Sigmoid colon (tissue), 7 donors: ENCODE measurements around the gene SELENOO. TPM values are rescaled to one million over a fixed set of nuclear protein-coding genes. Genes with fewer than 3 reads are reported as not detected.

Source experiments
- DNase-seq: peaks from one replicate; pipeline ENCODE4 v3.0.0-alpha.2; 2019
- H3K27ac ChIP-seq, 4 donors: fragments of 200-600 bp; sonication (generic); one replicate each; pipeline ENCODE4 v1.5.1; 2016 to 2019; ENCODE audit warnings: mild to moderate bottlenecking in 1 of 4
- H3K27me3 ChIP-seq, 3 donors: fragments of 200-600 bp; sonication (generic); one replicate each; pipeline ENCODE4 v1.5.1; 2019; ENCODE audit warnings: mild to moderate bottlenecking in 1 of 3
- H3K36me3 ChIP-seq, 4 donors: fragments of 200-600 bp; sonication (generic); one replicate each; pipeline ENCODE4 v1.5.1; 2016 to 2019
- H3K4me1 ChIP-seq, 4 donors: fragments of 200-600 bp; sonication (generic); one replicate each; pipeline ENCODE4 v1.5.1; 2017 to 2019
- H3K4me3 ChIP-seq, 4 donors: fragments of 200-600 bp; sonication (generic); one replicate each; pipeline ENCODE4 v1.5.1; 2017 to 2019; ENCODE audit warnings: mild to moderate bottlenecking in 2 of 4, moderate library complexity in 1 of 4
- H3K9me3 ChIP-seq, 4 donors: fragments of 200-600 bp in 3 of 4; sonication (generic) in 3 of 4; one replicate each; pipeline versions ENCODE4 v1.5.1 to v1.6.1; 2013 to 2019
- CTCF ChIP-seq, 4 experiments: fragments of 450-650 bp in 3 of 4; fragments of 200-600 bp in 1 of 4; IDR thresholded peaks; one replicate each; pipeline ENCODE4 v1.5.1; 2016 to 2019; ENCODE audit warnings: antibody characterized with exemption in 4 of 4, mild to moderate bottlenecking in 3 of 4, moderate library complexity in 2 of 4
- EP300 ChIP-seq, 4 donors: sonication (generic); formaldehyde crosslinking; IDR thresholded peaks; one replicate each; pipeline ENCODE4 v1.6.1; 2017; ENCODE audit warnings: antibody characterized with exemption in 4 of 4
- POLR2A ChIP-seq, 2 donors: fragments of 450-650 bp; IDR thresholded peaks; one replicate each; pipeline ENCODE4 v1.6.1; 2016; ENCODE audit warnings: antibody characterized with exemption in 2 of 2, mild to moderate bottlenecking in 2 of 2, moderate library complexity in 2 of 2
- POLR2AphosphoS5 ChIP-seq, 4 donors: sonication (generic); formaldehyde crosslinking; IDR thresholded peaks; one replicate each; pipeline ENCODE4 v1.6.1; 2017; ENCODE audit warnings: antibody characterized with exemption in 4 of 4
- WGBS, 2 donors: extraction: QIAGEN DNeasy Blood & Tissue Kit; methylation state at CpG; one replicate each; pipeline ENCODE4 v1.1.7; 2013; 5-methylcytosine and 5-hydroxymethylcytosine counted together
- intact Hi-C: fragments of 100-400 bp; cut with DNase I; formaldehyde crosslinking; loops from one replicate; pipeline ENCODE4 v1.15.1; 2023
- polyA plus RNA-seq, 3 donors: library from polyadenylated mRNA; stranded (reverse); fragments of 200-250 nt; gene quantifications; one replicate each; pipeline ENCODE4 v1.2.3, GENCODE V29; 2013
- total RNA-seq, 4 donors: library from RNA; depleted of rRNA; stranded (reverse); fragments of >200 nt; gene quantifications; one replicate each; pipeline ENCODE4 v1.1.0, GENCODE V29; 2016
- donor health status: healthy with polysubstance abuse.
- donor health status: Bipolar disorder and iron deficiency.
- donor health status: healthy.

Gene SELENOO
- total and polyA plus RNA-seq, 7 donors: 10.2 to 30.2 (median 17.9) TPM

DNA sequence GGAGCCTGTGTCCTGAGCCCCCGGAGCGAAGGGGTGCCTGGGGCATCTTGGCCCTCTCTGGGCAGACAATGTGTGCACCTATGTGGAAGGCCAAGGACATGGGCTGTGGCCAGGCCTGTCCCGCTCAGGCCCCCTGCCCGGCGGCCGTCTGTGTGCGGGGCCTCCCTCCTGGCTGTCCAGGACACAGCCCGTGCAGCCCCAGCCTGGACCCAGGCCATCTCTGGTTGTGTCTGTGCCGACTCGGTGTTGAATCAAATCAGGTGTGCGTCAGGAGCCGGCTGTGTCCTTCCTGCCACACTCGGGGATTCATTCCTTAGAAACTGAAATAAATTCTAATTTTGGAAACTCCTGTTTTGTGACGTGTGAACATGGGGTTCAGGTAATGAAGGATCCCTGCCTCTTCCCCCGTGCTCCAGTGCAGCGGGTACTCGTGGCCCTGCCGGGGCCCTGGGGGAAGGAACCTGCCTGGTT, 1.5 kb upstream of the SELENOO start:
- intact Hi-C loops: loop anchor here (10.0 kb wide), 1 partner anchor 344 kb away; the partner anchor contains the start of gene ZBED4
- peaks cover 0 to 46% (median 10%) of the 10 kb centered on the region in 4 donors for H3K36me3 ChIP-seq
- peaks cover 0 to 32% (median 24%) of the 10 kb centered on the region in 4 donors for H3K4me1 ChIP-seq
- H3K4me3 ChIP-seq: peak overlapping the region in 1 of 4 donors; percentile 87
- TF ChIP-seq CTCF (IDR thresholded peaks at IDR 0.05) (no peak), POLR2AphosphoS5 (IDR thresholded peaks at IDR 0.05) (no peak), EP300 (IDR thresholded peaks at IDR 0.05) (no peak), POLR2A (IDR thresholded peaks at IDR 0.05) (no peak)
- no peaks in the 10 kb centered on the region for H3K9me3 ChIP-seq
- no peaks in the 10 kb centered on the region for H3K27me3 ChIP-seq
- DNase-seq: no peak
- WGBS, 2 donors: 87 to 90% methylated on average over 18 of the region's 18 CpGs
- H3K27ac ChIP-seq: peak overlapping the region in 1 of 4 donors; percentile 89

GRCh38 chr22:50199829-50200460, 866 bp upstream of the SELENOO start:
- H3K4me3 ChIP-seq: peak overlapping the region; percentile 42 to 89 (median 84)
- intact Hi-C loops: loop anchor here (2.0 to 10.0 kb wide), 4 partner anchors 15 to 415 kb away; partner anchors contain the start of genes TRABD and ZBED4
- no peaks in the 10 kb centered on the region for H3K27me3 ChIP-seq
- no peak for DNase-seq
- WGBS, 2 donors: 14 to 27% methylated on average over 34 of the region's 34 CpGs
- H3K4me1 ChIP-seq: peaks cover 0 to 32% (median 24%) of the 10 kb centered on the region in 4 donors
- H3K27ac ChIP-seq: peak overlapping the region; percentile 79 to 89 (median 86)
- TF ChIP-seq EP300 (IDR thresholded peaks at IDR 0.05): no peak
- no peak for TF ChIP-seq CTCF (IDR thresholded peaks at IDR 0.05)
- TF ChIP-seq POLR2AphosphoS5 (IDR thresholded peaks at IDR 0.05): peak in 2 of 4 donors; percentile 11 to 19
- no peak for TF ChIP-seq POLR2A (IDR thresholded peaks at IDR 0.05)
- no peaks in the 10 kb centered on the region for H3K9me3 ChIP-seq
- peaks cover 0 to 39% (median 6%) of the 10 kb centered on the region in 4 donors for H3K36me3 ChIP-seq

DNA sequence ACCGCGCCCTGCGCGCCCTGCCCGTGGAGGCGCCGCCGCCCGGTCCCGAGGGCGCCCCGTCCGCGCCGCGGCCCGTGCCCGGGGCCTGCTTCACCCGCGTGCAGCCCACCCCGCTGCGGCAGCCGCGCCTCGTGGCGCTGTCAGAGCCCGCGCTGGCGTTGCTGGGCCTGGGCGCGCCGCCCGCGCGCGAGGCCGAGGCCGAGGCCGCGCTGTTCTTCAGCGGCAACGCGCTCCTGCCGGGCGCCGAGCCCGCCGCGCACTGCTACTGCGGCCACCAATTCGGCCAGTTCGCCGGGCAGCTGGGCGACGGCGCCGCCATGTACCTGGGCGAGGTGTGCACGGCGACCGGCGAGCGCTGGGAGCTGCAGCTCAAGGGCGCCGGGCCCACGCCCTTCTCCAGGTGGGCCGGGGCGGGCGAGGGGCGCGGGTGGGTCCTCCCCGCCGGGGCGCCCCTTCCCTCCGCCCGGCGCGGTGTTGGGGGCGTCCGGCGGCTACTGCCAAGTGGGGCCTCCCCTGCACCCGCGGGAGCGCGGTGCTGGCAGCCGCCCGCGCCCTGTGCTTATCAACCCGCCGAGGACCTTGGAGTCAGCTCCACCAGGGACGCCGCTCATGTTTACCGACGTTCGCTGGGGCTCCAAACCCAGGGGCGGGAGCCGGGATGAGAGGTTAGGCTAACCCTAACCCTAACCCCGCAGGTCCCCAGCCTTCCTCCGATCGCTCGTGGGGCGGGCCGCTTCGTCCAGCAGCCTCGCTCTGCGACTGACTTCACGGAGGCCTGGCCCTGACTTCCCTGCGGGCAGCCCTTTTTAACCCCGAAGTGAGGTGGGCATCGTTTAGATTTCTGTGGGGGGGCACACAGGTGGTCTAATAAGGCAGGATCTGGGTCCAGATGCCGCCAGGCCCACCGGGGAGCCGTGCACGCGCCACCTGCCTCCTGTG, 649 bp downstream of the SELENOO start:
- DNase-seq: no peak
- H3K4me3 ChIP-seq: peak overlapping the region; percentile 42 to 89 (median 84)
- WGBS, 2 donors: 1% methylated on average over 115 of the region's 115 CpGs
- TF ChIP-seq EP300 (IDR thresholded peaks at IDR 0.05) (no peak), POLR2A (IDR thresholded peaks at IDR 0.05) (no peak)
- H3K27me3 ChIP-seq: no peaks in the 10 kb centered on the region
- H3K4me1 ChIP-seq: peaks cover 0 to 37% (median 26%) of the 10 kb centered on the region in 4 donors
- H3K36me3 ChIP-seq: peaks cover 0 to 39% (median 6%) of the 10 kb centered on the region in 4 donors
- H3K9me3 ChIP-seq: no peaks in the 10 kb centered on the region
- H3K27ac ChIP-seq: peak overlapping the region; percentile 79 to 89 (median 86)
- intact Hi-C loops: loop anchor here (2.0 to 10.0 kb wide), 3 partner anchors 17 to 417 kb away; partner anchors contain the start of gene TRABD

DNA sequence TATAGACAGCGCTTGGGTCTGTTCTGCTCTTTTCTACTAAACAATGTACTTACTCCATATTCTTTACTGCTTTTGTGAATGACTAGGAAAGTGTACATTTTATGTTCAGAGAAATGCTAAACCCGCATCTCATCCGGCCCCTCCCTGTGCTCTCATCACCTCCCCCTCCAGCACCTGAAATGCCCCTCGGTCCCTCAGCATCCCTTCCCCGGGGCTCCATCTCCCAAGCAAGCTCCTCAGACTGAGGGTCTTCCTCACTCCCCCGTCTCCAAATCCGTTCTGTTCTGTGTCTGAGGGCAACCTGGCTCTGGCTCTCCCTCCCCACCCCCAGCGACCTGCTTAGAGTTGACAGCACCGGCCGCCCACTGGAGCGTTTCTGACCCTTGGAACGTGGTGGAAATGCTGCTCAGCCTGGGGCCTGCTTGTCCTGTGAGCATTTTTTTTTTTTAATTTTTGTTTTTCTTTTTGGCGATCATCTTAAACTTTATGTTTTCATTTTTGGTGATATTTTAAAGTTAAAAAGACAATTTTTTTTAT, 1.4 kb downstream of the SELENOO start:
- 48 to 64% methylated on average over 13 of the region's 13 CpGs for WGBS, 2 donors
- Histone ChIP-seq H3K27me3 (no peaks in the 10 kb centered on the region), H3K4me3 (peak overlapping the region; percentile 42 to 89 (median 84)), H3K9me3 (no peaks in the 10 kb centered on the region), H3K4me1 (peaks cover 0 to 41% (median 29%) of the 10 kb centered on the region in 4 donors), H3K27ac (no peak overlapping the region), H3K36me3 (peaks cover 0 to 41% (median 8%) of the 10 kb centered on the region in 4 donors)
- no peak for DNase-seq
- intact Hi-C loops: loop anchor here (5.0 to 10.0 kb wide), 2 partner anchors 270 to 417 kb away; no protein-coding TSS in a partner anchor
- TF ChIP-seq POLR2A (IDR thresholded peaks at IDR 0.05) (no peak), EP300 (IDR thresholded peaks at IDR 0.05) (no peak), POLR2AphosphoS5 (IDR thresholded peaks at IDR 0.05) (no peak), CTCF (IDR thresholded peaks at IDR 0.05) (no peak)
